Germinal center (tissue), 1 donor: Measurements from ENCODE around the gene SLC25A30.
A peak's percentile ranks its signal among the peaks of the same experiment; 100 is the strongest.
"Not testable (repeated sequence)": the region's sequence is repeated elsewhere in the genome, so short reads cannot be mapped to it uniquely, and the experiment has no call there.

Experiments used
- DNase-seq: peaks from one replicate; pipeline ENCODE4 v3.0.0; 2012; ENCODE audit warnings: mixed read lengths, low spot score

SLC25A30 gene

GRCh38 chr13:45367358-45367757 lies 50.8 kb downstream of the SLC25A30 start:
- DNase-seq, result peak; percentile 71

GRCh38 chr13:45365558-45365885 lies 52.7 kb downstream of the SLC25A30 start:
- no peak for DNase-seq

- no peak for DNase-seq
Measured at GRCh38 chr13:45364876-45365557, 53.2 kb downstream of the SLC25A30 start.

- peak; percentile 14 for DNase-seq
Measured at GRCh38 chr13:45362939-45363338, 55.2 kb downstream of the SLC25A30 start.

GRCh38 chr13:45361596-45362206 lies 56.5 kb downstream of the SLC25A30 start:
- DNase-seq, result no peak

- no peak for DNase-seq
Measured at GRCh38 chr13:45356966-45357672, 61.1 kb downstream of the SLC25A30 start.

- no peak for DNase-seq
Measured at GRCh38 chr13:45353895-45354294, 64.3 kb downstream of the SLC25A30 start.

GRCh38 chr13:45352031-45352430 lies 66.1 kb downstream of the SLC25A30 start:
- no peak for DNase-seq

- DNase-seq, result no peak
Measured at GRCh38 chr13:45350152-45350551, 68.0 kb downstream of the SLC25A30 start.

GRCh38 chr13:45349438-45349837 lies 68.7 kb downstream of the SLC25A30 start:
- DNase-seq, result no peak

- DNase-seq, result not testable (repeated sequence)
Measured at GRCh38 chr13:45344064-45344463, 74.1 kb downstream of the SLC25A30 start.
